ENCODE measurements around the gene CAMK2B. TPM values are rescaled to one million over a fixed set of nuclear protein-coding genes. Genes with fewer than 3 reads are reported as not detected.

CAMK2B gene
- total and polyA plus RNA-seq, 2 of the 13 experiments (the other 11 are each of a cell fraction or from before 2014, with no cell fraction given): 0.27 to 0.48 TPM

GRCh38 chr7:44263326-44264082, 61.9 kb downstream of the CAMK2B start:
- BruUV-seq (replicated peaks): no TSS peak
- DNase-seq (ENCODE audit: low spot score) (no peak), FAIRE-seq (no peak), ATAC-seq (no peak)
- peaks cover 5% of the 10 kb centered on the region for H3K4me1 ChIP-seq (ENCODE audit: insufficient read depth, low read length)
- no peaks in the 10 kb centered on the region for H3K9me3 ChIP-seq (ENCODE audit: low read length)
- CTCF ChIA-PET (ENCODE audit: low intra/inter-chr PET ratio, low total read pairs): no interaction called here
- in situ Hi-C loops (cut with HindIII; ENCODE audit: extremely low pct_ligation_motif_present, low pct_unique_long_range_greater_than_20kb): no loop called here
- intact Hi-C loops (cut with micrococcal nuclease; ENCODE audit: unreplicated experiment): no loop called here
- POLR2A ChIA-PET: no interaction called here
- H3K4me3 ChIP-seq (replicated peaks in 1 of 3; ENCODE audit: insufficient read depth in 1 of 3, low read depth in 2 of 3, low read length in 3 of 3): no peak overlapping the region
- no peaks in the 10 kb centered on the region for H4K20me1 ChIP-seq (ENCODE audit: insufficient read depth, low read length)
- no peak overlapping the region for H3K4me2 ChIP-seq (ENCODE audit: low read depth, low read length)
- 9% methylated on average over 15 of the region's 20 CpGs for WGBS (ENCODE audit: low lambda C conversion rate)
- H2AFZ ChIP-seq (ENCODE audit: low read length): no peak overlapping the region
- H3K27ac ChIP-seq (ENCODE audit: extremely low read length, insufficient read depth, low read length): no peak overlapping the region
- H3K36me3 ChIP-seq (replicated peaks in 1 of 2; ENCODE audit: control insufficient read depth in 1 of 2, insufficient read depth in 2 of 2, low read length in 2 of 2): no peaks in the 10 kb centered on the region
- H3K27me3 ChIP-seq (ENCODE audit: control insufficient read depth in 1 of 2, insufficient read depth in 2 of 2, low read length in 2 of 2): peaks cover 24 to 81% of the 10 kb centered on the region in 2 experiments
- no peaks in the 10 kb centered on the region for H3K79me2 ChIP-seq (ENCODE audit: insufficient read depth, low read length)
- TF ChIP-seq ZNF441 (CRISPR knock-in tag; IDR thresholded peaks at IDR 0.05; ENCODE audit: borderline replicate concordance): no peak
- 0 out of 2 replicates have a peak, but pooled peaks have one; percentile 32 for TF ChIP-seq EZH2 (conservative IDR thresholded peaks at IDR 0.05; ENCODE audit: low read depth, low read length)
- TF ChIP-seq ZNF10 (CRISPR knock-in tag; IDR thresholded peaks at IDR 0.05; ENCODE audit: borderline replicate concordance, low read depth): no peak
- TF ChIP-seq NFYC (CRISPR knock-in tag; IDR thresholded peaks at IDR 0.05): no peak
- TF ChIP-seq ZSCAN9 (CRISPR knock-in tag; IDR thresholded peaks at IDR 0.05; ENCODE audit: borderline replicate concordance): no peak
- no peak for TF ChIP-seq ARNT (IDR thresholded peaks at IDR 0.05)
- no peak overlapping the region for H3K9ac ChIP-seq (ENCODE audit: insufficient read depth, low read depth, low read length)

GRCh38 chr7:44262031-44262430, 63.4 kb downstream of the CAMK2B start:
- DNase-seq (ENCODE audit: low spot score): no peak
- no CpG with 5 or more reads among the region's 9 CpGs for WGBS (ENCODE audit: low lambda C conversion rate)
- Histone ChIP-seq H3K9ac (ENCODE audit: insufficient read depth, low read depth, low read length) (no peak overlapping the region), H3K4me2 (ENCODE audit: low read depth, low read length) (no peak overlapping the region), H3K27ac (ENCODE audit: extremely low read length, insufficient read depth, low read length) (no peak overlapping the region), H3K36me3 (replicated peaks in 1 of 2; ENCODE audit: control insufficient read depth in 1 of 2, insufficient read depth in 2 of 2, low read length in 2 of 2) (no peaks in the 10 kb centered on the region), H2AFZ (ENCODE audit: low read length) (no peak overlapping the region), H3K27me3 (ENCODE audit: control insufficient read depth in 1 of 2, insufficient read depth in 2 of 2, low read length in 2 of 2) (peaks cover 21 to 72% of the 10 kb centered on the region in 2 experiments), H3K9me3 (ENCODE audit: low read length) (no peaks in the 10 kb centered on the region), H4K20me1 (ENCODE audit: insufficient read depth, low read length) (no peaks in the 10 kb centered on the region), H3K4me3 (replicated peaks in 1 of 3; ENCODE audit: insufficient read depth in 1 of 3, low read depth in 2 of 3, low read length in 3 of 3) (no peak overlapping the region), H3K79me2 (ENCODE audit: insufficient read depth, low read length) (no peaks in the 10 kb centered on the region), H3K4me1 (ENCODE audit: insufficient read depth, low read length) (peaks cover 18% of the 10 kb centered on the region)
- FAIRE-seq: no peak
- POLR2A ChIA-PET: no interaction called here
- no TSS peak for BruUV-seq (replicated peaks)
- ATAC-seq: no peak
- no peak for TF ChIP-seq NCOR1 (IDR thresholded peaks at IDR 0.05; ENCODE audit: borderline replicate concordance, low read length)
- TF ChIP-seq HDAC6 (IDR thresholded peaks at IDR 0.05; ENCODE audit: low read depth, low read length): no peak
- TF ChIP-seq NFYC (CRISPR knock-in tag; IDR thresholded peaks at IDR 0.05): no peak
- intact Hi-C loops (cut with micrococcal nuclease; ENCODE audit: unreplicated experiment) (no loop called here), in situ Hi-C loops (cut with HindIII; ENCODE audit: extremely low pct_ligation_motif_present, low pct_unique_long_range_greater_than_20kb) (no loop called here)
- CTCF ChIA-PET (ENCODE audit: low intra/inter-chr PET ratio, low total read pairs): no interaction called here
